ENCODE measurements around the gene SCTR. TPM values are rescaled to one million over a fixed set of nuclear protein-coding genes. Genes with fewer than 3 reads are reported as not detected.

SCTR gene
- total RNA-seq, 1 donor from 2014 or later = not detected

DNA sequence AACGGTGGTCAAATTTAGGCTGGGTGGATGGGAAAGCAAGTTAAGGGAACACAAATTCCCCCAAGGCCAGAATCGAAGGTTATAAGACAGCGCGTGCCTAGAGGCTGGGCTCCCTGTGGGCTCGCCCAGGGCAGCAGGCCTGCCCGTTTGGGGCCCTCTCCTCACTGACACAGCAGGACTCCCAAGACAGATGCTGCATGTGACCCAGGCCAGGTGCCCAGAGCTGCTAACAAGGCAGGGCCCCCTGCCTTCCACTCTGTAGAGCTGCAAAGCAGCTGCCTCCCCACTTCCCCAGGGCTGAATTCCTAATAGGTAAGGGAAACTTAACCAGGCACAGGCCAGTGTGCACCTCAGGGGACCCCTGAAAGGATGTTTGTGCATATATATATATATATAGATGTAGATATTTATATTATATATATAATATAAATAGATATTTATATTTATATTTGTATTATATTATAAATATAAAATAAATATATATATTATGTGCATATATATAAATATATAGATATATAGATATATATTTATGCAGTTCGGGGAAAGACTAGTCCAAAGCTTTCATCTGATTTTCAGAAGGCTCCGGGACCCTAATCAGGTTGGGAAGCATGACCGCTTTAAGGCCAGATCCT lies 48.9 kb downstream of the SCTR start:
- Mint-ChIP-seq H3K4me1 (ENCODE audit: unreplicated experiment) (no peaks in the 10 kb centered on the region), H3K4me3 (ENCODE audit: unreplicated experiment) (no peak overlapping the region), H3K36me3 (ENCODE audit: unreplicated experiment) (no peaks in the 10 kb centered on the region), H3K27ac (ENCODE audit: unreplicated experiment) (no peak overlapping the region), H3K27me3 (ENCODE audit: unreplicated experiment) (peaks cover 34% of the 10 kb centered on the region), H3K9me3 (ENCODE audit: unreplicated experiment) (no peaks in the 10 kb centered on the region)
- TF ChIP-seq, protein P1, sequence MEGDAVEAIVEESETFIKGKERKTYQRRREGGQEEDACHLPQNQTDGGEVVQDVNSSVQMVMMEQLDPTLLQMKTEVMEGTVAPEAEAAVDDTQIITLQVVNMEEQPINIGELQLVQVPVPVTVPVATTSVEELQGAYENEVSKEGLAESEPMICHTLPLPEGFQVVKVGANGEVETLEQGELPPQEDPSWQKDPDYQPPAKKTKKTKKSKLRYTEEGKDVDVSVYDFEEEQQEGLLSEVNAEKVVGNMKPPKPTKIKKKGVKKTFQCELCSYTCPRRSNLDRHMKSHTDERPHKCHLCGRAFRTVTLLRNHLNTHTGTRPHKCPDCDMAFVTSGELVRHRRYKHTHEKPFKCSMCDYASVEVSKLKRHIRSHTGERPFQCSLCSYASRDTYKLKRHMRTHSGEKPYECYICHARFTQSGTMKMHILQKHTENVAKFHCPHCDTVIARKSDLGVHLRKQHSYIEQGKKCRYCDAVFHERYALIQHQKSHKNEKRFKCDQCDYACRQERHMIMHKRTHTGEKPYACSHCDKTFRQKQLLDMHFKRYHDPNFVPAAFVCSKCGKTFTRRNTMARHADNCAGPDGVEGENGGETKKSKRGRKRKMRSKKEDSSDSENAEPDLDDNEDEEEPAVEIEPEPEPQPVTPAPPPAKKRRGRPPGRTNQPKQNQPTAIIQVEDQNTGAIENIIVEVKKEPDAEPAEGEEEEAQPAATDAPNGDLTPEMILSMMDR (IDR thresholded peaks at IDR 0.05) = no peak
- DNase-seq (ENCODE audit: extremely low spot score, unreplicated experiment) = peak; percentile 67

DNA sequence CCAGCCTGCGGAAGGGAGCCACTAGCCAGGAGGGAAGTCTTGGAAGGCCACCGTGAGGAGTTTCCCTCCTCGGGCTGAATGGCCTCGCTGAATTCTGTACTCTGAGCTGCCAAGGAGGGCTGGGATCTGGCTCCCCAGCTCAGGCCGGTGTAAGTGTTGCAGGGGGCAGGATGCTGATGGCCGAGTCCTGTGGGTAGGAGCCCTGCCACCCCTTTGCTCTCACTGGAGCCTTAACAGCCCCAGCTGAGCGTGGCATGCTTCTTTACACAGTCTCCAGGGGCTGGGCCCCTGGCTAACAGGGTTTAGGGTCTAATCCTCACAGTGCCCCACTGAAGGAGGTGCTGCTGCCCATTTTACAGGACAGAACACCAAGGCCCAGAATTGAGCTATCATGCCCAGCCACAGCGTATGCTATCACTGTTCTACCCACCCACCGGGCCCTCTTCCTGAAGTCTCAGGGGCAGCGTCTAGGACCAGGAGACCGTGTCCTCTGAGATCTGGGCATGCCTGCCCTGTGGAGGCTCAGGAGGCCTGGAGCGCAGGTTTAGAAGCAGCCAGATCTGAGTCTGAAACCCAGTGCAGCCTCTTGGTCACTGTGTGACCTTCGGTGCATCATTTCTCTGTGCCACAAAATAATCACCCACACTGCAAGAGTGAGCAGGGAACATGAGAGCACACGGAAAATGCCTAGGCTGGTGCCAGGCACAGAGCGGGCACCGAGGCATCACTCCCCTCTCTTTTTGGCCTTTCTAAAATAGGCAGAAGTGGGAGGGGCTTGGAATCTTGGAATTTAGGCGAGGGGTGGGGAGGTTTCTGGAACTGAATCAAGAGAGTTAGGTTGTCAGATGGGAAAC lies 49.7 kb downstream of the SCTR start:
- DNase-seq (ENCODE audit: extremely low spot score, unreplicated experiment) = no peak
- Mint-ChIP-seq H3K27me3 (ENCODE audit: unreplicated experiment) (peaks cover 31% of the 10 kb centered on the region), H3K4me1 (ENCODE audit: unreplicated experiment) (no peaks in the 10 kb centered on the region), H3K36me3 (ENCODE audit: unreplicated experiment) (no peaks in the 10 kb centered on the region), H3K9me3 (ENCODE audit: unreplicated experiment) (no peaks in the 10 kb centered on the region), H3K4me3 (ENCODE audit: unreplicated experiment) (no peak overlapping the region), H3K27ac (ENCODE audit: unreplicated experiment) (no peak overlapping the region)
- TF ChIP-seq, protein P1 (IDR thresholded peaks at IDR 0.05) = no peak

DNA sequence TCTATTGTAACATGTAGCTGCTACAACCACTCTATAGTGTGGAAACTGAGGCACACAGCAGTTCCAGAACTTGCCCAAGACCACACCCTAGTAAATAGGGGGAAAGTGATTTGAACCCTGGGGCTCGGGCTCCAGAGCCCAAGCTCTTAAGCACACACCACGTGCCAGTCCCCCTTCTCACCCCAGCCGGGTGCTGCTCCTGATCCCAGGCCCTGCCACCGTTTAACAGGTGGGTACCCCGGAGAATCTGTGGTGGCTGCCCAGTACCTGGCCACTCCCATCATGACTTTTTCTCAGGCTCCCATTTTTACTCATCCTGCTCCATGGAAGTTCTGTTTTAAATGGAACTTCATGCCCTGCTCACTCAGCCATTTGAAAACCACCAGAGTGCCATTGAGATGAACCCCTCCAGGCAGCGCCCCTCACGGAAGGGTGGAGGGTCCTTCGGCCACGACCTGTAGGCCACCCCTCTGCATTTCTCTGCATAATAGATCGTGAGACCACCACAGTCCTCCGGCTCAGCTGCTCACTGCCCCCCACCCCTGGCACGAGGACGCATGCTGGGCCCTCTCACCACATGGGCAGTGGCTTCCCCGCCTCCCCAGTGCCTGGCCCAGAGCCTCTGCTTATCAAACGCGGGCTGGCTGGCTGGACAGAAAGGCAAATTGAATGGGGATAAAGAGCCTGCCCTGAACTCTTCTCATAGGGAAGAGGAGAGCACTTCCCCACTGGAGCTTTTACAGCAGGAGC lies 50.5 kb downstream of the SCTR start:
- no peaks in the 10 kb centered on the region for H3K4me1 Mint-ChIP-seq (ENCODE audit: unreplicated experiment)
- peaks cover 32% of the 10 kb centered on the region for H3K27me3 Mint-ChIP-seq (ENCODE audit: unreplicated experiment)
- H3K4me3 Mint-ChIP-seq (ENCODE audit: unreplicated experiment) = no peak overlapping the region
- DNase-seq (ENCODE audit: extremely low spot score, unreplicated experiment) = no peak
- no peak overlapping the region for H3K27ac Mint-ChIP-seq (ENCODE audit: unreplicated experiment)
- H3K36me3 Mint-ChIP-seq (ENCODE audit: unreplicated experiment) = no peaks in the 10 kb centered on the region
- TF ChIP-seq, protein P1 (IDR thresholded peaks at IDR 0.05) = no peak
- H3K9me3 Mint-ChIP-seq (ENCODE audit: unreplicated experiment) = no peaks in the 10 kb centered on the region

DNA sequence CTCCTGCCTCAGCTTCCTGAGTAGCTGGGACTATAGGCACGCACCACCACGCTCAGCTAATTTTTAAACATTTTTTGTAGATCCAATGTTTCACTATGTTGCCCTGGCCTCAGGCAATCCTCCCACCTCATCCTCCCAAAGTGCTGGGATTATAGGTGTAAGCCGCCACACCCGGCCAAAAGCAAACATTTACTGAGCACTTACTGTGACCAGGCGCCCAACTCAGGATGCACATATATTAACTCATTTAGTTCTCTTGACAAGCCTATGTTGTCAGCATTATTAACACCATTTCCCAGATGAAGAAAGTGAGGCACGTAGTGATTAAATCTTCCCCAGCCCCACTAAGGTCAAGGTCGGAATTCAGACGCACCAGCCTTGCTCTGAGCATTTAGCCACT lies 51.5 kb downstream of the SCTR start:
- Mint-ChIP-seq H3K27ac (ENCODE audit: unreplicated experiment) (no peak overlapping the region), H3K4me3 (ENCODE audit: unreplicated experiment) (no peak overlapping the region), H3K36me3 (ENCODE audit: unreplicated experiment) (no peaks in the 10 kb centered on the region), H3K9me3 (ENCODE audit: unreplicated experiment) (no peaks in the 10 kb centered on the region), H3K4me1 (ENCODE audit: unreplicated experiment) (no peaks in the 10 kb centered on the region), H3K27me3 (ENCODE audit: unreplicated experiment) (peaks cover 35% of the 10 kb centered on the region)
- TF ChIP-seq, protein P1 (IDR thresholded peaks at IDR 0.05) = no peak
- DNase-seq (ENCODE audit: extremely low spot score, unreplicated experiment) = no peak

All from osteocyte (in vitro differentiated cells).